ENCODE results near the gene PIK3C2G. TPM values are rescaled to one million over a fixed set of nuclear protein-coding genes. Genes with fewer than 3 reads are reported as not detected.

Gene PIK3C2G
- total and polyA plus RNA-seq, 2 of the 4 experiments (the other 2 are of a cell fraction) = not detected

DNA sequence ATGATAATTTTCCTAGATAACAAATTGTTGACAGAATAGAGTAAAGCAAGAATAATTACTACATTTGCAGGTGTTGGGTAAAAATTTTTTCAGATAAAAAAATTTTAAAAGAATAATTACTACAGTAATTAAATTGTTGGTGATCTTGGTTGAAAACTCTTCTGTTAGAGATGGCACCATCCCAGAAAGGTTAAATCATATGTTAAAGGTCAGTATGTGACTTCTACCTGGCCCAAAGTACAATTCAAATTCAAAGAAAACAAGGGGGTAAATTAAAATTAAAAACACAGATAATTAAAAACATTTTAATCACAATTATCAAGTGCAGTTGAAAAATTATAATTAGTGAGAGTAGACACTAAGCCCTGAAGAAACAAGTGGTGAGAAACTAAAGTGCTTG lies 18.1 kb upstream of the PIK3C2G start:
- Histone ChIP-seq H4K5ac (ENCODE audit: low read depth, low read length) (no peak overlapping the region), H4K8ac (ENCODE audit: low read depth in 2 of 2, low read length in 2 of 2) (no peak overlapping the region), H3K4me2 (ENCODE audit: low read depth, low read length) (no peak overlapping the region), H4K20me1 (ENCODE audit: insufficient read depth, low read length) (no peaks in the 10 kb centered on the region), H2BK20ac (ENCODE audit: low read depth, low read length) (no peak overlapping the region), H2BK15ac (ENCODE audit: low read depth, low read length) (no peak overlapping the region), H3K4ac (ENCODE audit: low read depth, low read length) (no peak overlapping the region), H3K23ac (ENCODE audit: low read depth, low read length) (no peak overlapping the region), H3K79me1 (ENCODE audit: low read depth in 1 of 2, low read length in 2 of 2) (no peaks in the 10 kb centered on the region), H3K9ac (ENCODE audit: low read depth, low read length) (no peak overlapping the region), H3K4me1 (ENCODE audit: control insufficient read depth, insufficient read depth, low read length) (no peaks in the 10 kb centered on the region), H3K18ac (ENCODE audit: low read depth, low read length) (no peak overlapping the region), H3K4me3 (ENCODE audit: insufficient read depth, low read depth, low read length) (no peak overlapping the region), H2AFZ (replicated peaks; ENCODE audit: low read length, poor library complexity) (no peak overlapping the region), H3K9me1 (ENCODE audit: insufficient read depth, low read length) (no peaks in the 10 kb centered on the region), H2BK120ac (ENCODE audit: low read depth, low read length) (no peak overlapping the region), H3K27me3 (ENCODE audit: control insufficient read depth, insufficient read depth, low read length) (no peaks in the 10 kb centered on the region), H3K56ac (ENCODE audit: extremely low read depth, insufficient read depth, low read length) (no peak overlapping the region), H3K14ac (replicated peaks; ENCODE audit: low read depth, low read length) (no peak overlapping the region), H4K91ac (ENCODE audit: insufficient read depth, low read depth, low read length) (no peak overlapping the region), H3K27ac (ENCODE audit: insufficient read depth, low read length) (no peak overlapping the region), H3K9me3 (ENCODE audit: control insufficient read depth, insufficient read depth, low read length) (no peaks in the 10 kb centered on the region), H3K36me3 (ENCODE audit: control insufficient read depth, insufficient read depth, low read length) (no peaks in the 10 kb centered on the region), H2AK9ac (replicated peaks; ENCODE audit: low read depth, low read length, poor library complexity) (no peak overlapping the region), H2BK5ac (ENCODE audit: low read depth, low read length, poor library complexity, severe bottlenecking) (no peak overlapping the region), H2AK5ac (ENCODE audit: low read depth, low read length) (no peak overlapping the region)
- dilution Hi-C loops (cut with HindIII; ENCODE audit: low sequenced_read_pairs, unreplicated experiment) = no loop called here
- ATAC-seq (ENCODE audit: low read depth) (no peak), DNase-seq (no peak)
- ChIA-PET POLR2A (ENCODE audit: unreplicated experiment) (no interaction called here), CTCF (no interaction called here)
- in situ Hi-C loops (cut with MboI; ENCODE audit: low sequenced_read_pairs) = no loop called here
- TF ChIP-seq RCOR1 (IDR thresholded peaks at IDR 0.05; ENCODE audit: insufficient replicate concordance, low read length) (no peak), CTCF (conservative IDR thresholded peaks at IDR 0.05; ENCODE audit: low read depth, low read length) (no peak), BHLHE40 (IDR thresholded peaks at IDR 0.05; ENCODE audit: low read depth, low read length) (no peak), SMC3 (IDR thresholded peaks at IDR 0.05; ENCODE audit: low read depth, low read length) (no peak), RFX5 (IDR thresholded peaks at IDR 0.05; ENCODE audit: low read depth, low read length) (no peak), NFE2L2 (IDR thresholded peaks at IDR 0.05; ENCODE audit: low read depth, low read length) (no peak), MAZ (IDR thresholded peaks at IDR 0.05; ENCODE audit: borderline replicate concordance, low read depth, low read length) (no peak)
- BruUV-seq (replicated peaks) = no TSS peak
- intact Hi-C loops (cut with micrococcal nuclease) = no loop called here

All from IMR-90 (cell line).